Measurements from ENCODE around the gene COL4A2.

DNA sequence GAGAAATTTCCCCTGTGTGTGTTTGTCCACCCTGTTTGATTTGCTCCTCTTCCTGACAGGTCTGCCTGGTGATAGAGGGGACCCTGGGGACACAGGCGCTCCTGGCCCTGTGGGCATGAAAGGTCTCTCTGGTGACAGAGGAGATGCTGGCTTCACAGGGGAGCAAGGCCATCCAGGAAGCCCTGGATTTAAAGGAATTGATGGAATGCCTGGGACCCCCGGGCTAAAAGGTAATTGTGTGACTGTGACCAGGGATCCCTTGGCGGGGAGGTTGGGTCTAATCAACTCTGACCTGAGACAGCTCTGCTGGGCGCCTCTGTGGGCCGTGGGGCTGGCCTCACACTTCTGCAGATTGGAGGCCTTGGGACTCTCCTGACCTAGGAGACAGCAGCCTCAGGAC, 173.1 kb downstream of the COL4A2 start:
- no peak for TF ChIP-seq POLR2A (IDR thresholded peaks at IDR 0.05)
- TF ChIP-seq, protein P1, sequence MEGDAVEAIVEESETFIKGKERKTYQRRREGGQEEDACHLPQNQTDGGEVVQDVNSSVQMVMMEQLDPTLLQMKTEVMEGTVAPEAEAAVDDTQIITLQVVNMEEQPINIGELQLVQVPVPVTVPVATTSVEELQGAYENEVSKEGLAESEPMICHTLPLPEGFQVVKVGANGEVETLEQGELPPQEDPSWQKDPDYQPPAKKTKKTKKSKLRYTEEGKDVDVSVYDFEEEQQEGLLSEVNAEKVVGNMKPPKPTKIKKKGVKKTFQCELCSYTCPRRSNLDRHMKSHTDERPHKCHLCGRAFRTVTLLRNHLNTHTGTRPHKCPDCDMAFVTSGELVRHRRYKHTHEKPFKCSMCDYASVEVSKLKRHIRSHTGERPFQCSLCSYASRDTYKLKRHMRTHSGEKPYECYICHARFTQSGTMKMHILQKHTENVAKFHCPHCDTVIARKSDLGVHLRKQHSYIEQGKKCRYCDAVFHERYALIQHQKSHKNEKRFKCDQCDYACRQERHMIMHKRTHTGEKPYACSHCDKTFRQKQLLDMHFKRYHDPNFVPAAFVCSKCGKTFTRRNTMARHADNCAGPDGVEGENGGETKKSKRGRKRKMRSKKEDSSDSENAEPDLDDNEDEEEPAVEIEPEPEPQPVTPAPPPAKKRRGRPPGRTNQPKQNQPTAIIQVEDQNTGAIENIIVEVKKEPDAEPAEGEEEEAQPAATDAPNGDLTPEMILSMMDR (IDR thresholded peaks at IDR 0.05 in 4 of 5, conservative IDR thresholded peaks at IDR 0.05 in 1 of 5): no peak
